Left colon (tissue), 2 donors: Measurements from ENCODE around the gene CAMKMT. TPM values are rescaled to one million over a fixed set of nuclear protein-coding genes. Genes with fewer than 3 reads are reported as not detected.
"Not testable (repeated sequence)": the region's sequence is repeated elsewhere in the genome, so short reads cannot be mapped to it uniquely, and the experiment has no call there.

ENCODE experiments used
- ATAC-seq: fragments of 200-7000 bp; cut with Tn5 transposase; one replicate; pipeline ENCODE4 v1.9.1; 2020; ENCODE audit warnings: mild to moderate bottlenecking, moderate library complexity
- DNase-seq, 2 donors: peaks; one replicate each; pipeline ENCODE4 v3.0.0-alpha.2; 2020
- intact Hi-C, 2 donors: fragments of 100-400 bp; cut with DNase I in 1 of 2; cut with micrococcal nuclease in 1 of 2; formaldehyde crosslinking; loops; one replicate each; pipeline versions ENCODE4 v1.11.2 to v1.14.0; 2022; cut with DNase I, micrococcal nuclease
- total RNA-seq, 2 donors: library from RNA; stranded (reverse); fragmentation: NEBNext Ultra II Directional; extraction: Animal tissue kit (Norgen Biotek cat#: 25700); gene quantifications; one replicate each; pipeline ENCODE4 v1.2.1, GENCODE V29; 2021
- donor health status: DM: no; HTN: no; CAD: no.
- donor health status: DM: yes; HTN: yes; CAD: no.

CAMKMT gene
- total RNA-seq, 2 donors from 2014 or later, result 9.3 to 14.3 TPM

DNA sequence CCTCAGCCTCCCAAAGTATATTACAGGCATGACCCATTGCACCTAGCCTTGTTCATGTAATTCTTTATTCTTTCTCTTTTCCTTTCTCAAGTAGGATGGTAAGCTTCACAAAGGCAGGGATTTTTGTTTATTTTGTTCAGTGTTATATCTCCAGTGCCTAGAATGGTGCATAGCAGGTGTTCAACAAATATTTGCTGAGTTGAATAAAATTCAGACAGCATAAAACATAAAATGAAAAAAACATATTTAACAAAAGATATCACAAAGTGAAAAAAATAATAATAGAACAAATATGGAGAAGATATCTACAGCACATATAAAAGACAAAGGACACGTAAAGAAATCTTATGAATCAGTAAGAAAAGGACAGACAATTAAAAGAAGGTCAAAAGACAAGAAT is 9.2 kb upstream of the CAMKMT start:
- ATAC-seq, result no peak
- intact Hi-C loops, result no loop called here
- DNase-seq, result no peak

GRCh38 chr2:44354761-44355160 is 7.0 kb upstream of the CAMKMT start:
- DNase-seq (no peak), ATAC-seq (no peak)
- intact Hi-C loops, result no loop called here

DNA sequence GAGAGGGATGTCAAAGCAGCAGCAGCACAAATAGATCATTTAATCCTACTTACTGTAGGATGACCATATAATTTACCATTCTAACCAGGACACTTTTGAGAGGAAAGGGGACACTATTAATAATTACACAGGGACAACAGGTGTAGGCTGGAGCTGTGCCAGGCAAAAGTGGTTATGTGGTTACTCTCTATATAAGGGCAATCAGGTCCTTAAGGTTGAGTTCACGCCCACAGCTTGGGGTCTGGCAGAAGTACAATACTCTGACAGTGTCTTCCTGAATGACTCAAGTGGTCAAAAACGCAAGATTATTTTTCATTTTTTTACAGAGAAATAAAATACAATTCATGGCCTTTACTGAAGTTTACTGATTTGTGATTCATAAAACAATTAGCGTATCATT is 3.2 kb upstream of the CAMKMT start:
- intact Hi-C loops, result no loop called here
- DNase-seq, result peak; percentile 49 to 71
- no peak for ATAC-seq

DNA sequence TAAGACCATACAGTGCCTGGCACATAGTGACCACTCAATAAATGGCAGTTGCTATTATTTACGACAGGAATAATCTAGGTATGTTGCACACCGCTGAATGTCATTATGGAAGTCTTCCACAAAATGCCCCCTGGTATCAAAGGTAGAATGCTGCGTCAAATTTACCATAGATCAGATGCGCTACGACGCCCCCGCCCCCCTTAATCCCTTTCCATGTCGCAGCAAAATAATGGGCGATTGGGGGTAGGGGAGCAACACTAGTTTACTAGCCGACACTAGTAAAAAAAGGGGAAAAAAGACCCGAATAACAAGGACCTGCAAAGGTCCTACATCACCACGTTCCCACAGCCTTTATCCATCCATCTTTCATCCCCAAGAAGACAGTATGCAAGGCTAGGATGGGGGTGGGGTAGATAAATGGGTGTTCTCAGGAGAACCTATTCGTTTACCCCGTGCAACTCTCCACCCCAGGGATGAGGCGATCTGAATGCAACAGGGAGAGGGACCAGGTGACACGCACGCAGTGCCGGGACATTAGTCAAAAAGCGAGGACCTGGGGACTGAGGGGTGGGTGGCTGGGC is 908 bp upstream of the CAMKMT start:
- ATAC-seq (peak; percentile 19), DNase-seq (peak in 1 of 2 donors; percentile 18)
- intact Hi-C loops, result no loop called here

- DNase-seq, result peak; percentile 28 to 55
- intact Hi-C loops, result no loop called here
- peak; percentile 40 for ATAC-seq
These were observed 664 bp downstream of the CAMKMT start for GRCh38 chr2:44362207-44363015.

GRCh38 chr2:44364604-44365003 is 2.9 kb downstream of the CAMKMT start:
- intact Hi-C loops, result no loop called here
- ATAC-seq, result no peak
- no peak for DNase-seq

DNA sequence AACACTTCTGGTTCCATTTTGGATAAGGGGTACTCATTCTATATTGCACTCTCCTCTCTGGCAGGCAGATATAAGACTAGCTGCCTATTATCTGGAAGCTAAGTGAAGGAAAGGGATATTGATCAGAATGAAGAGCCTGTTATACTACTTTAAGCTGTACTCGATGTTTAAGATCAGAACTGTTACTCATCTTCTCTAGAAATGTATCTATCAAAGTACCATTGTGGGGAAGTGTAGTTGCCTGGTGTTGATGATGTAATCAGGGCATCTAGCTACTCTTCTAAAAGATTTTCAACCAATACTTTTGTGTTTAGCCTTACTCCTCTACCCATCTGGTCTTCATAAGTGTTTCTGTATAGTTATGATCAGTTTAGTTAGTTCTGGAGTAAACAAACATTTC is 5.8 kb downstream of the CAMKMT start:
- intact Hi-C loops, result no loop called here
- no peak for ATAC-seq
- no peak for DNase-seq

GRCh38 chr2:44369392-44369791 is 7.6 kb downstream of the CAMKMT start:
- intact Hi-C loops, result no loop called here
- DNase-seq (no peak), ATAC-seq (no peak)

GRCh38 chr2:44371445-44371844 is 9.7 kb downstream of the CAMKMT start:
- no peak for ATAC-seq
- DNase-seq, result no peak
- intact Hi-C loops, result no loop called here

DNA sequence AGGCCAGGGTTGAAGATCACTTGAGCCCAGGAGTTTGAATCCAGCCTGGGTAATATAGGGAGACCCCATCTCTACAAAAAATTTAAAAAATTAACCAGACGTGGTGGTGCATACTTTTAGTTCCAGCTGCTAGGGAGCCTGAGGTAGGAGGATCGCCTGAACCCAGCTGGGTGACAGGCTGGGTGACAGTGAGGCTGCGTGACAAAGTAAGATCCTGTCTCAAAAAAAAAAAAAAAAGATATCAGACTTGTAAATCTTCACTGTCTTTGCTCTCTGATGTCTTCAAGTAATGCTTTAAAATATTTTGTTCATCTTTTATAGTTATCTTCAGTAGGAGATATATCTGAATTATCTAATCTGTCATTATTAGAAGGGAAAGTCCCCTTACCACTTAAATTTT is 10.5 kb downstream of the CAMKMT start:
- ATAC-seq, result no peak

DNA sequence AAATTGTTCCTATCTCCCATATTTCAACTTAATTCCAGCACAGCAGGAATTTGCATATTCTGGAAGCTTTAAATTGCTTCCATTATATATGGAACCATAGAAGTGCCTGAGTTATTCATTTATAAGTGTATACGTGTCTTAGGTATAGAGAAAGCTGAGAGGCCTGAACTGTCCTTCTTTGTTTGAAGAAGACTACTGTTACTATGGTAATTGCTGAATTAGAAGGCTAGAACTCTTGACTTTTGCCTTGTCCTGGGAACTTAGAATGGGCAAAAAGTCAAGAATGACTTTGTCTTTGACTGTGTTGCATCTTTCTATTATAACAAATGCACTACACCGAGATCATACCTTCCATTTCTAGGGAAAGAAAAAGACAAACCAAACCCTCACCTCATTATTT is 15.7 kb downstream of the CAMKMT start:
- ATAC-seq (no peak), DNase-seq (no peak)
- intact Hi-C loops, result no loop called here

More for the DNA sequence above, 10.5 kb downstream of the CAMKMT start:
- intact Hi-C loops, result no loop called here
- DNase-seq, result no peak

DNA sequence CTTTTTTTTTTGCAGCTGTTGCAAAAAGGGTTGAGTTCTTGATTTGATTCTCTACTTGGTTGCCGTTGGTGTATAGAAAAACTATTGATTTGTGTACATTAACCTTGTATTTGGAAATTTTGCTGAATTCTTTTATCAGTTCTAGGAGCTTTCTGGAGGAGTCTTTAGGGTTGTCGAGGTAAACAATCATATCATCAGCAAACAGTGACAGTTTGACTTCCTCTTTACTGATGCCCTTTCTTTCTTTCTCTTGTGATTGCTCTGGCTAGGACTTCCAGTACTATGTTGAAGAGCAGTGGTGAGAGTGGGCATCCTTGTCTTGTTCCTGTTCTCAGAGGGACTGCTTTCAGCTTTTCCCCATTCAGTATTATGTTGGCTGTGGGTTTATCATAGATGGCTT is 23.5 kb downstream of the CAMKMT start:
- intact Hi-C loops, result not testable (repeated sequence)

DNA sequence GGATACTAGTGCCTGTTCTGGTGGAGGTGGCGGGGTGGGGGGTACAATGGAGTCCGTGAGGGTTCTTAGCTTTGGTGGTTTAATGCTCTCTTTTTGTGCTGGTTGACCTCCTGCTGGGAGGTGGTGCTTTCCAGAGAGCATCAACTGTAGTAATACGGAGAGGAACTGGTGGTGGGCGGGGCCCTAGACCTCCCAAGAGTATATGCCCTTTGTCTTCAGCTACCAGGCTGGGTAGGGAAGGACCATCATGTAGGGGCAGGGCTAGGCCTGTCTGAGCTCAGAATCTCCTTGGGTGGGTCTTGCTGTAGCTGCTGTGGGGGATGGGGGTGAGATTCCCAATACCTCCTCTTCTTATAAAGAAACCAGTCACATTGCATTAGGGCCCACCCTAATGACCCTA is 27.1 kb downstream of the CAMKMT start:
- ATAC-seq, result no peak
- no peak for DNase-seq
- intact Hi-C loops, result no loop called here

More for the DNA sequence above, 23.5 kb downstream of the CAMKMT start:
- DNase-seq, ATAC-seq: not testable (repeated sequence)

- DNase-seq (no peak), ATAC-seq (no peak)
- intact Hi-C loops, result loop anchor here in 1 of 2 donors (10.0 kb wide), 1 partner anchor 565 kb away; no protein-coding TSS in a partner anchor
These were observed 28.1 kb downstream of the CAMKMT start for GRCh38 chr2:44389895-44390294.

DNA sequence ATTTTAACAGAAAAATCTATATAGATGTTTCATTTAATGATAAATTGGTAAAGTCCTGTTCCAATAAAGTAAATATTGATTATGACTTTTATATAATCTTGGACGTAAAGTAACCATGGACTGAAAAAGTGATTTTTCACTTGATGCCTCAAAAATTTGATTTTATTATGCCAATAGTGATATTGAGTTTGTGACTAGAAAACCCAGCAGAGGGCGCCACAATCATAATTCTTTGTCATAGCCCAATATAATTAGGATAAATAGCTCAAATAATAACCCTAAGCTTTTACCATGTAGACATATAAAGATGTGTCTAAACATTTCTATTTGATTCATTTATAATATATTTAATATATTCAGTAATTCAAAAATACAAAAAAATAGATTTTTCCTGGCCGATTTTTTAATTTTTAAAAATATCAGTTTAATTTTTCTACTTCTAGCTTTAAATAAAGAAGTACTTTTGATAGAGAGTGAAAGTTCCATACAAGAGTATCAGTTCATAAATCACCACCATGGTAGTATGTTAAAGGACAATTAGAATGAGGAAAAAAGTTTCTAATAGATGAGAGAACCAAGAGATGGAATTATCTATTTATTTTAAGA is 30.7 kb downstream of the CAMKMT start:
- DNase-seq (peak in 1 of 2 donors; percentile 66), ATAC-seq (no peak)
- intact Hi-C loops, result loop anchor here in 1 of 2 donors (10.0 kb wide), 1 partner anchor 562 kb away; no protein-coding TSS in a partner anchor

DNA sequence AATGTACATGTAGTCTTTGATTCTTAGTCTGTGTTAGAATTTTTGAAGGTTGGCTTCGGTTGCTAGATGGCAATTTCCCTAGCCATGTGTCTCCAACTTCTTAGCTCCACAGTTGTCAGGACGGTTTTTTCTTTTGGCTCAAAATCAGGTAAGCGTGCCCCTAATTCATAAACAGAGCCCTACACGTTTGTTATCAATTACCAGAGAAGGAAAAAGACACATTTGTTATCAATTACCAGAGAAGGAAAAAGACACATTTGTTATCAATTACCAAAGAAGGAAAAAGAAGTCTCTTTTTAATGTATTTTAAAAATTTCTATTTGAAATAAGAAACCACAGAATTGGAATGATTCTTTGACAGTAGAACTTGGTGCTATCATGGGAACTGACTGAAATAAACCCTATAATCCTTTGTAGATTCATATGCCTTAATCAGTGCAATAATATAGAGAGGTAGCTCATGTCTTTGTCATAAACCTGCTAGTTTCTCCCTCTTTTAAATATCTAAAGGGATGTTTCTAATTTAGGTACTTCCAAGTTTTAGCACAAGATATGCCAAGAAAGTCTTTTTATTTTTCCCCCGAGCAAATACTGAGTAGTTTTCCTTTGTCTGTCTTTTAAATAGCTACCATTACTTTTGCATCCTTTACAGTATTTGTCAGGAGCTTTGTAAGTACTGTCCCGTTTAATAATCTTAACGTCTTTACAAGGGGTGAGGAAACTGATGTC is 35.9 kb downstream of the CAMKMT start:
- intact Hi-C loops, result loop anchor here in 1 of 2 donors (10.0 kb wide), 1 partner anchor 557 kb away; no protein-coding TSS in a partner anchor
- DNase-seq, result no peak
- ATAC-seq, result no peak

GRCh38 chr2:44398243-44398897 is 36.6 kb downstream of the CAMKMT start:
- ATAC-seq (no peak), DNase-seq (no peak)
- intact Hi-C loops, result loop anchor here in 1 of 2 donors (10.0 kb wide), 1 partner anchor 556 kb away; no protein-coding TSS in a partner anchor

DNA sequence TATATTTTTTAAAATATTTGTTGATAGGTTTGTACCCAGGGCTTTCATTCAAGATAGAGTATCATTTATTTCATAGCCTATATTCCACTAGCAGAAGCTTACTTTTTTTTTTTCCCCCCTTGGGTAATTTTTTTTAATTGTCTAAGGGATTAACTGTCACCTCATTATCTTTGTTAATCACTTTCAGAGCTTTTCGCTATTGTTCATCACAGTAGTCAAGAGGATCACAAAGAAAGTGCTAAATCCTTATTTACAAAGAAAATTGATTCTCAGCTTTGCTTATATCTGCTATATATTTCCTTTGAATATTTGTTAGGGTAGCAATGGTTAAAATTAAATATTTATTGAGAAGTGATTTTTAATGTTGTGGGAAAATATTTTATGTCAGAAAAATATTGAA is 59.0 kb downstream of the CAMKMT start:
- intact Hi-C loops, result no loop called here
- ATAC-seq (no peak), DNase-seq (no peak)

- no peak for ATAC-seq
- no peak for DNase-seq
These were observed 62.5 kb downstream of the CAMKMT start for GRCh38 chr2:44424211-44424610.

More at GRCh38 chr2:44424211-44424610, 62.5 kb downstream of the CAMKMT start:
- intact Hi-C loops, result no loop called here
